ENCODE data around the gene IFT122. TPM values are rescaled to one million over a fixed set of nuclear protein-coding genes. Genes with fewer than 3 reads are reported as not detected.
A peak's percentile ranks its signal among the peaks of the same experiment; 100 is the strongest.
"Not testable (repeated sequence)": the region's sequence is repeated elsewhere in the genome, so short reads cannot be mapped to it uniquely, and the experiment has no call there.

Gene IFT122
- total RNA-seq, 1 donor from 2014 or later, result 8.1 TPM

DNA sequence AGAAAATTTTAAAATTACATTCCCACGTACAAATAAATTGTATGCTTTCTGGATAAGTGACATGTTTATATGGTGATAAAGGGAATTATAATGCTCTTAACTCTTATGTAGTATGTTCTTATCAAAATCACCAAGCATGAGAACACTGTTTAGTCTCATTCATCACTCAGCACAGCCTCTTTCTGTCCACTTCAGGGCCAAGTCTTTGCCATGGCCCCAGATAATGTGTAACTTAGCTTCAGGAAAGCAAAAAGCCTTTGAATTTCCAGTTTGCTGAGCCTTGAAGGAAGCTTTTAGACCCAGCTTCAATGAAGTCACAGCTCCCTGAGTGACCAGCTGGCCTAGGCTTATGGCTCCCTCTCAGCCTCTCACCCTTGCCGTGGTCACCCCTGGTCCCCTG, 57.9 kb downstream of the IFT122 start:
- not testable (repeated sequence) for DNase-seq (ENCODE audit: low read depth)

DNA sequence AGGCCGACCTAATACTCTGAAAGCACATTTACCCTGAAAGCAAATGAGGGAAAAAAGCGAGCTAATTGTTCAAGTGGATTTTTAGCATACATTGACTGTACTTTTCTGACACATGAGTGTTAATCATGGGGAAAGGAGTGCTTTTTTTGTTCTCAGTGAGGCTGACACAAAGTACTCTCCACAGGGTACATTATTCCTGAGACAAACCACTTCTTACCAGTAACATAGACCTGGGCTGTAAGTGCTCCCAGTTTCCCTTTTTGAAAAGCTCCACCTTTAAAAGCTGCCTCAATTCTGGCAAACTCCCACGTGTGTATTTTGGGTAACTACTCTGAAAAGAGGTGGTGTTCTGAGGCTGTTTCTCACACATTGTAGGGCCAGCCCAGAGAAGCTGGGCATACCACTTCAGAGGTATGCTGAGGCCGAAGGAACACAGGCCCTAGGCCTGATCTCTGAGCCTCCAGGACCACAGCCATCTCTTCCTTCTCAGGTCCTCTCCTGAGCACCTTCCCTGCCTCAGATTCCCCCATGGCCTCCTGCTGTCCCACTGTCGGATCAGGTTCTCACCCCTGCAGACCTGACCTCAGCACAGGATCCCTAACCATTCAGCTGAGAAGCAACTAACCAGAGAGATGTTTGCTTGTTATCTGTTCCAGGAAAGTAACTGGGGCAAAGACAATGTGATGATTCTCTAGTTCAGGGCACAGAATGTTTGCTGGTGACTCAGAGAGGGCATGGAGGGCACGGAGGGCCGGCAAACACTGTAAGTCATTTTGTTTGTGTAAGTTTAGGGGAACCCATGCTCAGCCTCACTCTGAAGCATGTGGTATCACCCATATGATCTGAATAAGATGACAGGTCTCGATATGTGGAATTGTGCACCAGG, 58.8 kb downstream of the IFT122 start:
- not testable (repeated sequence) for DNase-seq (ENCODE audit: low read depth)

GRCh38 chr3:129499604-129500333, 59.7 kb downstream of the IFT122 start:
- not testable (repeated sequence) for DNase-seq (ENCODE audit: low read depth)

DNA sequence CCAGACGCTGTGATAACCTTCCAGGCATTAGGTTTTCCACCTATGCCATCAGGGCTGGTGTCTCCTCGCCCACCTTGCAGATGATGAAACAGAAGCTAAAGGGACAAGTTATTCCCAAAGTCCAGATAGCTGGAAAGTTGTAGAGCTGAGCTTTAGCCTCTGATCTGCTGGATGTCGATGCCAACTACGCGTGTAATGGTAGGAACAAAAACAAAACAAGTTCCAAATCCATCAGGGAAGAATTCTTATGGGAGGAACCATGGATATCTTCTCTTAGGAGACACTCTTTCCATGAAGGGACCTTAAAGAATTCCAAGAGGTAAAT, 60.3 kb downstream of the IFT122 start:
- DNase-seq (ENCODE audit: low read depth), result no peak

DNA sequence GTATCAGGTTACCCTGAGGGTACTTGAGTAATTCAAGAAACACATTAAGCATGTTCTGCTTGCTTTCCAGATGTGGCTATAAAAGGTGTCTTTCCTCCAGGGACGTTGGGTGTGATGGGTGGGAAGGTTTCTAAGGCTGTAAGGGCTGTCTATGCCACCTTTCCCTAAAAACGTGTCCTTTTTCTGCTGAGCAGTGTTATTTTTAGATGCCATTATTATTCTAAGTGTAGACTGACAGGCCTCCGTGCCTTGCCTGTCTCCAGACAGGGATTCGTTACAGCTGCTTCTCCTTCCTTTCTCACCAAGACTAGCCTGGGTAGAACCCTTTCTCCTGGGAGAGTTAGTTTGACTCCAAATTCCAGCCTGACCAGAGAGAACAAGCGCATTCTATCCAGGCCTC, 61.6 kb downstream of the IFT122 start:
- DNase-seq (ENCODE audit: low read depth), result no peak

- DNase-seq (ENCODE audit: low read depth), result no peak
Observed at GRCh38 chr3:129502641-129503408, 62.8 kb downstream of the IFT122 start.

DNA sequence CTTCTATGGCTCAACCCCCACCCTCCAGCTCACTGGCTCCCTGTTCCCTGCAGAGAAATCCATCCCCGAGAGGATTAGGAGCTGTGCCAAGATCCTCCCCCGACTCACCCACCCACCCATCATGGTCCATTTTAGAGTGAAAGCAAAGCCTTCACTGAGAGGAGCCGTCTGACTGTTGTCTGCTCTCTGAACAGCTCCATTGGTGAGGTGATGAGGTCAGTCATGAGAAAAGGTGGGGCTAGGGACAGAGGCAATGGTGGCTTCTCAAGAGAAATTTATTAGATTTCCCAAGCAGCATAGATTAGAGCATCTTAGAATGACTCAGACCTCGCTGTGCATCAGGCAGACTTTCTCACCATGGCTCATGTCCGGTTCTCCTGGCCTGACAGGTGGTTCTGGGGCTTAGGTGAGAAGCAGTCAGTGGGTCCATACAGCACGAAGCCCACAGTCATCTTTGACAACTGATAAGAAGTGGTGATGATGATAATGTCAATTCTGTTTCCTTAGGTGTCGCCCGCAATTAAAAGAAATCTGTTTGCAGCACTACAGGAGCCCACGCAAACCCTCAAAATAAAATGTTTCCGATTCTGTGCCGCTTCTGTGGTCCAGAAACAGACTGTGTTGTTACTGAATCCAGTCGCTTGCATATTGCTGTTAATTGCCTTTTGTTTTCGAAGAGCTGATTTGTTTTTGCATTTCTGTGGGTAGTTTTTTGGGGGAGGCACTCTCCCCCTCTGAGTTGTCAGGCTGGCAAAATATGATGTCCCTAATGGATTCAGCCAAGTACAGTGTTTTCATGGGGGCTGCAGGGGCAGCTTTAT, 63.7 kb downstream of the IFT122 start:
- no peak for DNase-seq (ENCODE audit: low read depth)

DNA sequence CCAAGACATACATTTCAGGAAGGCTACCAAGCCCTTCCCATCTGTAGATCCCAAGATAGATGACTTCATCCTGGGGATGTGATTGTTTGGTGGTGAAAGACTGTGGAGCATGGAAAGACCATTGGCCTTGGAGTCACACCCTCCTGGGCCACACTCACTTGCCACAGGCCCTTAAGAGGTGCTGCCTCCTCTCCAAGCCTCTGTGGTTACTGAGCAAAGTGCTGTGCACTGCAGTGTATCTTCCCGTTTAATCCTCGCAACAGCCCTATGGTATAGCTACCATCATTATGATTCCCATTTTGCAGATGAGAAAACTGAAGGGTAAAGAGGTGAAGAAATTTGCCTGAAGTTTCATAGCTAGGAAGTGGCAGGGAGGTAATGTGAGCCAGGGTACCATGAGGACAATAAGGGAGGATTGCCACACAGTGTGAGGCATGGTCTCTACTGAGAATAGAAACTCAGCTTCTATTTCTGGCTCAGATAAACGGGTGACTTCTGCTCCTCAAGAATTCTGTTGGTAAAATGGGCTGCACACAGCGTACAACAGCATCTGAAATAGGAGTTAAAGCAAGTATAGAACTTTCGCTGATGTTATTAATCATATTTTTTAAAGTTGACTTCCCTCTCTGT, 64.6 kb downstream of the IFT122 start:
- peak; percentile 69 for DNase-seq (ENCODE audit: low read depth)

- no peak for DNase-seq (ENCODE audit: low read depth)
Observed at GRCh38 chr3:129505341-129505740, 65.3 kb downstream of the IFT122 start.

- no peak for DNase-seq (ENCODE audit: low read depth)
Observed at GRCh38 chr3:129506231-129506742, 66.3 kb downstream of the IFT122 start.

- peak; percentile 75 for DNase-seq (ENCODE audit: low read depth)
Observed at GRCh38 chr3:129507181-129507831, 67.3 kb downstream of the IFT122 start.

GRCh38 chr3:129512595-129512994, 72.6 kb downstream of the IFT122 start:
- no peak for DNase-seq (ENCODE audit: low read depth)

DNA sequence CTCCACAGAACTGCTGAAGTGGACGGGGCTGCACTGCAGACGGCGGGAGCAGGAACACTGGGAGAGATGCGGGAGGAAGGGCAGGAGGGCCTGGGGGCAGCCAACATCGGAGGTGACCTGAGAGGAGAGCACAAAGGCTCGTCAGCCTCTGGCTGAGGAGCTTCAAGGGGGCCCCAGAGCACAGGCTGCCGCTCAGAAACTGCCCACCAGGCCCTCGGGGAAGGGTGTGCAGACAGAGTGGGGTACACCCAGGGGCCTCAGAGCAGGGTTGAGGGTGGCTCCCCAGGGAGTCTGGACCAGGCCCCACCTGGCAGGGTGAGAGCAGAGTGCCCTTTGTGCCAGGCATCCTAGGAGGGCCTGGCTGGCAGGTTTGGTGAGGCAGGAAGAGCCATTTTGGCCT, 73.7 kb downstream of the IFT122 start:
- DNase-seq (ENCODE audit: low read depth), result no peak

GRCh38 chr3:129514110-129514509, 74.1 kb downstream of the IFT122 start:
- no peak for DNase-seq (ENCODE audit: low read depth)

DNA sequence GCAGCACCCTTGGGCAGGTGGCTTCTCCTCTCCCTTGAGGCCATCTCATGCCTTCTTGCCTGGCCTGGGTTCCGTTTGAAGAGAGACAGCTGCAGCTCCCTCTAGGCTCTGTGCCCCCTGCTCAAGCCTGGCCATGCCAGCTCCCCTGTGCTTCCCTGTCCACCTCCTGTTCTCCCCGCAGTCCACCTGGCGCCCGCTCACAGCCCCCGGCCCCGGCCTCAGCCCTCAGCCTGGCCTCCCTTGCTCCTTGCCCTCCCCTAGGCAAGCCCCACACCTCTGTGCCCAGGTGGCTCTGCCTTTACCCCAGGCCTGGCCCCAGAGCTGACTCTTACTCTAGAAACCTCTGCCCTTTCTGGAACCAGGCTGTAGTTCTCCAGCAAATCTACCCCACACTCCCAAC, 74.5 kb downstream of the IFT122 start:
- DNase-seq (ENCODE audit: low read depth), result no peak

DNA sequence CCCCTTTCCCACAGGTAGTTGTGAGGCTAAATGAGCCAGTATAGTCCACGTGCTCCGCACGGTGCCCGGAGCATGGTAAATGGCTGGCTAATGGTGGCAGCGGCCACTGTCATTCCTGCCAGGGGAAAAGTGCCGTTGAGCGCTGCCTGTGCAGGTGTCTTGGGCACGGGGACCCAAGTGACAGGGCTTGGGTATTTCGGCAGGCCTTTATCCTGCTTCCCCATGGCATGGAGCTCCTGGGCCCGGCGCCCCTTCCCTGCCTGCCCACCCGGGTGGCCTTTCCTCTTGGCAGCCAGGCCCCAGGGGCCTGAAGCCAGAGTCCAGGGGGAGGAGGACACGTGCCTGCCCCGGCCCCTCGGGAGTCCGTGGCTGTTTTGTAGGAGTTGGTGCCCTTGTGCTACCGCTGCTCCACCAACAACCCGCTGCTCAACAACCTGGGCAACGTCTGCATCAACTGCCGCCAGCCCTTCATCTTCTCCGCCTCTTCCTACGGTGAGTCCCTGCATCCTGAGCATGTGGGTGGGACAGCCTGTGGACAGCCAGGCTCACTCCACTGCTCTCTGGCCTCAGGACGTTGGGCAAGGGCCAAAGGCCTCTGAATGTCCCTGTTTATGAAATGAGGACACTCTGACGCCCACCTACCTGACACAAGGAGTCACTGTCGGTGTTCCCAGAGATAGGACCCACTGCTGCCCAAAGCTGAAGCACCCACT, 75.2 kb downstream of the IFT122 start:
- not testable (repeated sequence) for DNase-seq (ENCODE audit: low read depth)

GRCh38 chr3:129515821-129516432, 75.9 kb downstream of the IFT122 start:
- DNase-seq (ENCODE audit: low read depth), result not testable (repeated sequence)

DNA sequence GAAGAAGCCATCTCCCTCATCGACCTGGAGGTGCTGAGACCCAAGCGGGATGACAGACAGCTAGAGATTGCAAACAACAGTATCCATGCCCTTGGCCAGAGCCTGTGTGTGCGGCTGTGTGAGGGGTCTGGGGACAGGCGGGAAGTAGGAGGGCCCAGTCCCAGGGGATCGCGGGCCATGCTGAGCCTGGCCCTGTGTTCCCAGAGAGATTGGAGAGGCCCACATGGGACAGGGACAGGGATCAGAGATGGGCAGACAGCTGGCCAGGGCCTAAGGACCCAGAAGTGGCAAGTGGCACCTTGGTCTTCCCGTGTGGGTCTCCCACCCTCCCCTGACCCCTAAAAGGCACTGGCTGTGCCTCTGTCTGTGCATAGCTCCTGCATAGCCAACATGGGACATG, 77.5 kb downstream of the IFT122 start:
- no peak for DNase-seq (ENCODE audit: low read depth)

Data from myocyte (in vitro differentiated cells).